ENCODE results near the gene PDE4B.

The PDE4B gene

GRCh38 chr1:66372522-66373101, 579.9 kb downstream of the PDE4B start:
- DNase-seq = no peak

GRCh38 chr1:66373157-66373591, 580.5 kb downstream of the PDE4B start:
- DNase-seq = no peak

GRCh38 chr1:66374148-66374547, 581.5 kb downstream of the PDE4B start:
- no peak for DNase-seq

GRCh38 chr1:66374561-66375111, 581.9 kb downstream of the PDE4B start:
- no peak for DNase-seq

GRCh38 chr1:66375125-66375524, 582.4 kb downstream of the PDE4B start:
- DNase-seq = no peak

GRCh38 chr1:66380452-66381212, 587.9 kb downstream of the PDE4B start:
- no peak for DNase-seq

- DNase-seq = no peak
Measured at GRCh38 chr1:66381621-66382275, 589.1 kb downstream of the PDE4B start.

- no peak for DNase-seq
Measured at GRCh38 chr1:66383168-66383567, 590.5 kb downstream of the PDE4B start.

- no peak for DNase-seq
Measured at GRCh38 chr1:66383611-66384010, 590.9 kb downstream of the PDE4B start.

GRCh38 chr1:66384258-66384921, 591.7 kb downstream of the PDE4B start:
- no peak for DNase-seq

- no peak for DNase-seq
Measured at GRCh38 chr1:66386712-66387111, 594.0 kb downstream of the PDE4B start.

- DNase-seq = peak; percentile 73
Measured at GRCh38 chr1:66388913-66389312, 596.2 kb downstream of the PDE4B start.

- DNase-seq = no peak
Measured at GRCh38 chr1:66393586-66394287, 601.0 kb downstream of the PDE4B start.

GRCh38 chr1:66394603-66395002, 601.9 kb downstream of the PDE4B start:
- no peak for DNase-seq

GRCh38 chr1:66395202-66396061, 602.7 kb downstream of the PDE4B start:
- no peak for DNase-seq

- DNase-seq = no peak
Measured at GRCh38 chr1:66396212-66396890, 603.7 kb downstream of the PDE4B start.

- DNase-seq = no peak
Measured at GRCh38 chr1:66397192-66397591, 604.5 kb downstream of the PDE4B start.

- DNase-seq = no peak
Measured at GRCh38 chr1:66399888-66400529, 607.3 kb downstream of the PDE4B start.

- no peak for DNase-seq
Measured at GRCh38 chr1:66400660-66401059, 608.0 kb downstream of the PDE4B start.

GRCh38 chr1:66401244-66401643, 608.5 kb downstream of the PDE4B start:
- no peak for DNase-seq
